HG03196 (cell line): ENCODE data around the gene RALGPS2.

ENCODE experiments used
- ATAC-seq: cut with Tn5 transposase; IDR thresholded peaks from one replicate; pipeline ENCODE4 v1.9.1; 2021; ENCODE audit not compliant: unreplicated experiment

The RALGPS2 gene, protein sequence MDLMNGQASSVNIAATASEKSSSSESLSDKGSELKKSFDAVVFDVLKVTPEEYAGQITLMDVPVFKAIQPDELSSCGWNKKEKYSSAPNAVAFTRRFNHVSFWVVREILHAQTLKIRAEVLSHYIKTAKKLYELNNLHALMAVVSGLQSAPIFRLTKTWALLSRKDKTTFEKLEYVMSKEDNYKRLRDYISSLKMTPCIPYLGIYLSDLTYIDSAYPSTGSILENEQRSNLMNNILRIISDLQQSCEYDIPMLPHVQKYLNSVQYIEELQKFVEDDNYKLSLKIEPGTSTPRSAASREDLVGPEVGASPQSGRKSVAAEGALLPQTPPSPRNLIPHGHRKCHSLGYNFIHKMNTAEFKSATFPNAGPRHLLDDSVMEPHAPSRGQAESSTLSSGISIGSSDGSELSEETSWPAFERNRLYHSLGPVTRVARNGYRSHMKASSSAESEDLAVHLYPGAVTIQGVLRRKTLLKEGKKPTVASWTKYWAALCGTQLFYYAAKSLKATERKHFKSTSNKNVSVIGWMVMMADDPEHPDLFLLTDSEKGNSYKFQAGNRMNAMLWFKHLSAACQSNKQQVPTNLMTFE

DNA sequence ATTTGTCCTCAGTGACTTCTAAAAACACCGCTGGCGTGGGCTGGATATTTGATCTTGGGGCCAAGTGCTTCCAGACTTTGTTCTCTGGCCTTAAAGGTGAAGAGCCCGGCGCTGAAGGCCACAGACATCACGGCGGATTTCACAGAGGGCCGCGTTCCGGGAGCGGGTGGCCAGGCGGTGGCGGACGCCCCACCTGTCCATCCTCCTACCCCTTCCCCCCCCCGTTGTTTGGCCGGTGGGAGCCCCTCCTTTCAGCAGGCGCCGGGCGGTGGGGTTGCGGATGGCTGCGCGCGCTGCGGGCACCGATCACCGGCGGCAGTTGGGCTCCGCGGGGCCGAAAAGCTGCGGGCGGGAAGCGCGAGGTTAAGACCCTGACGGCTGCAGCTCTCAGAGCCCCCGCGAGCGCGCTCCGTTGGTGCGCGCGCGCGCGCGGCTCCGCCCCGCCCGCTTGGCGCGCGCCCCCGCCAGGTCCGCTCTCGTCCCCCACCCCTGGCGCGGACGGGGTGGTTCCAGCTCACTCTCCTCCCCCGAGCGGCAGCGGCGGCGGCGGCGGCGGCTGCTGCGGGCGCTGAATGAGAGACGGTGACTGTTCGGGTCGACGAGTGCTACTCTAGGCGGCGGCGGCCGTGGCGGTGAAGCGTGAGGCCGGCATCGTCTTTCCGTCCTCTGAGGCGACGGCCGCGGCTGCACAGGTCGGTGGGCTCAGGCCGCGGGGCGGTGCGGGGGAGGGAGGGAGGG lies at the start of gene RALGPS2:
Gene RALGPS2, plus strand, starts transcription at position 517 of the 738 bp plus-strand sequence. CDS start 51,521 bp downstream, outside the sequence.
- ATAC-seq, result peak; percentile 68

DNA sequence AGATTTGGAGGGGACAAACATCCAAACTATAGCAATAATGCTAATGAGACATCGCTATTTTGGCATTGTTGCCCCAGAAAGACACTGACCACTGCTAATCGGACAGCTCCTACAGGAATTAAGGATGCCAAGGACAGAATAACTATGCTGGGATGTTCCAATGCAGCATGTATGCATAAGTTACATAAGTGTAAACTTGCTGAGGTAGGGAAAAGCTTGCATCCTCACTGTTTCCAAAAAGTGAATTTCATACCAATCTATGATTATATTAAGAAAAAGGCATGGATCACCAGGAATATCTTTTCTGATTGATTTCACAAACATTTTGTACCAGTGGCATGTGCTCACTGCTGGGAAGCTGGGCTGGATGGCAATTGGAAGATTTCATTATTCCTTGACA lies 45.8 kb upstream of the RALGPS2 start:
- no peak for ATAC-seq

DNA sequence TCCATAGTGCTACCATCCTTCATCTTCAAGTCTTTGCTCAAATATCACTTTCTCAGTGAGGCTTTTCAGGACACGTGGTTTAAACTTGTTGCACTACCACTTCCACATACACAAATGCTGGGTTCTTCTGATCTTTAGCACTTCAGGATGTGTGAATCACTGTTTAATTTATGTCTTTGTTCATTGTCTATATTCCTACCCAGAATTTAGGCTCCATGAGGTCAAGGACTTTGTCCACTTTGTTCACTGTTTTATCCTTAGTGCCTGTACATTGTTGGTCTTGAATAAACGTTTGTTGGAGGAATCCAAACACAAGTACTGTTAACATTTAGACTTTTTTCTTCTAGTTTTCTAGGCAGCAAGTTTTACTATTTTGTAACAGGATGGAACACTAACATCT lies 42.6 kb upstream of the RALGPS2 start:
- no peak for ATAC-seq

DNA sequence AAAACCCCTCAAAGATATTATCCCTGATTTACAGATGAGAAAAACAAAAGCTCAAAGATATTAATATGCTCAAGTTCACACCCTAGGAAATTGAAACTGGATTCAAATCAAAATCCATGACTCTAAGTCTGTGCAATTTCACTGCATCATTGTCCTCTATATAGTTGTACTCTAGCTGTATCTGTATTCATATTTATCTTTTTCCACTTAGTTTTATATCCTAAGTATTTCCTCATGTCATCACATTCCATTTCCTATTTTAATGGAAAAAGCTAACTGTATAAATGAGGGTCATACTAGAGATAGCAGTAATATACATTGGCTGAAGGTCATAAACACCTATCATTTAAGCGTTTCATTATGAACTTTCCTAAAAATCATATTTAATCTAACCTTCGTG lies 42.2 kb upstream of the RALGPS2 start:
- ATAC-seq, result no peak

DNA sequence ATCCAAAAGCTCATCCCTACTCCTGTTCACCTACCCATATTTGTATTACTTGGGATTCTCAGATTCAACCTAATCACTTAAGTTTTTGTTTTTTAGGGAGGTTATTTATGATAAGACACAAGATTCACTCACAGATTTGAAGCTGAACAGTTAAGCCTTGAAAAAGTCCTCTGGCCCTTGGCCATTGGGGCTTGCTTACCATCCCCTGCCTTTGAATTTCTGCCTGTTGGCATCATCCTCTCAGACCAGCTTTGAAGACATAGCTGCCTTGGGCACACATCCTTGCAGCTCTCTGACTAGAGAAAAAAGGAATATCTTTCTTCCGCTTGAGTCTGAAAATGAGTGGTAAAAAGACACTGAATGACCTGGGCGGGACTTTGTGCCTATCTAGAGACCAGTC lies 41.8 kb upstream of the RALGPS2 start:
- ATAC-seq, result no peak

DNA sequence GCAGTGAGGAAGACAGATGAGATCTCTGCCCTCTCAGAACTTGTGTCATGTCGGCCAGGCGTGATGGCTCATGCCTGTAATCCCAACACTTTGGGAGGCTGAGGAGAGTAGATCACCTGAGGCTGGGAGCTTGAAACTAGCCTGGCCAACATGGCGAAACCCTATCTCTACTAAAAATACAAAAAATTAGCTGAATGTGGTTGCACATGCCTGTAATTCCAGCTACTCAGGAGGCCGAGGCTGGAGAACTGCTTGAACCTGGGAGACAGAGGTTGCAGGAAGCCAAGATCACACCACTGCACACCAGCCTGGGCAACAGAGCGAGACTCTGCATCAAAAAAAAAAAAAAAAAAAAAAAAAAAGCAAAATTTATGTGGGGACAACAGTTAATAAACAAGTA lies 40.9 kb upstream of the RALGPS2 start:
- no peak for ATAC-seq

DNA sequence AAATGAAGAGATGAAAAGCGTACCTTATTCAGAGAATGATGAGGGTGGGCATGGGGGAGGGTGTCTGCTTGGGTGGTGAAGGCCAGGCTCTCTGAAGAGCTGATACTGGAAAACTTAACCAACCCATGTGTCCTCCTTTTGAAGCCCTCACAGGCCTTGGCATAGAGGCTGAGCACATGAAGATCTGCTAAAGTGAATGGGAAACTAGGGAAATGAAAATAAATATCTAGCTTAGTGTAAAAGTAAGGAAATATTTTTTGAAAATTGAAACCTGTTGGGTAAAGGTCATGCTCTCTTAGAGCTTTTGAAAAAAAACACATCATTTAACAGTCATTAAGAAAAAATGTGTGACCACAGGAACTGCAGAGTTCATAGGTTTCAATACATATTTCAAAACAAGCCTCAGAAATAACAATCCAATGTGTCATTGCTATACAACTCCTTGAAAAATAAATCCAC lies 40.5 kb upstream of the RALGPS2 start:
- peak; percentile 81 for ATAC-seq

DNA sequence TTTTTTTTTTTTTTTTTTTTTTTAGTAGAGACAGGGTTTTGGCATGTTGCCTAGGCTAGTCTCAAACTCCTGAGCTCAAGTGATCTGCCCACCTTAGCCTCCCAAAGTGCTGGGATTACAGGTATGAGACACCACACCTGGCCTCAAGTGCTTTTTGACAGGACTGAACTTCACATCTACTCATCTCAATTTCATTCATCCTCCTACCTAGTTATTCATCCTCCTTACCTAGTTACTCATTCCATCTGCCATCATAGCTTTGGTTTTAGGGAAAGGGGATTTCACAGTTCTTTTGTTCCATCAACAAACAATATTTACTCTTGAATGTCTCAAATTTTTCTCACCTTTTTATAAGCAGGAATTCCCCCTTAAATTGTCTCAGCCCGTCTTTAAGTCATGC lies 38.6 kb upstream of the RALGPS2 start:
- no peak for ATAC-seq

DNA sequence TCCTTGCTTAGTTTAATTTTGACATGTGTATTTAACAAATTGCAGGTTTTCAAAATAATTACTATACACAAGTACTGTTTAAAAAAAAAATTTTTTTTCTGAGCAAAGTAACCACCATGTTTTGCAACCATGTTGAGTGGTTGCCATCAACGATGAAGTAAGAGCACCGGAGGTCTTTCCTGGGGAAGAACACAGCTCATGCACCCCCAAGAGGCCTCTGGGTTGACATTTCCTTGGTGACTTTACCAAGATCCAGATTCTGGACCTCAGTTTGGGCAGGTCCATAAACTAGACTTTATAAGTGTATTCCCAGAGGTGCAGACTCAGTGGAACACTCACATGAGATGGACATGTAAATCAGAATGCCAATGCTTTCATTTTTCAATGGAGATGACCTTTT lies 36.8 kb upstream of the RALGPS2 start:
- ATAC-seq, result no peak

DNA sequence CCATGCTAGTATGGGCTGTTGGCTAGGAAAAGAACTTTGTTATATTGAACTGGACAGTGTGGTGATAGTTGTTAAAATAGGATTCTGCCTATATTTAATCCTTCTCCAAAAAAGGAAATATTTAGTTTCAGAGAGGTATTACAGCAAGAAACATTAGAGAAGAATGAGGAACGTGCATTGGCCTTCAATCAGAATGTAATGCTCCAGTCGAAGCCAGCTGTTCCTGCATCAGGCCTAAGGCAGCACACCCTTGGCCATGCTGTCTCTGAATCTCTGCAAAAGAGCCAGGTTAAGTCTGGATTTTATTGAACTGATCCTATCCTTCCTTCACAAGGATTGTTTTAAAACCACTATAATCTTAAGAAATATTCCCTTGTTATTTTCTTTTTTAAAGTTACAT lies 35.3 kb upstream of the RALGPS2 start:
- ATAC-seq, result no peak

DNA sequence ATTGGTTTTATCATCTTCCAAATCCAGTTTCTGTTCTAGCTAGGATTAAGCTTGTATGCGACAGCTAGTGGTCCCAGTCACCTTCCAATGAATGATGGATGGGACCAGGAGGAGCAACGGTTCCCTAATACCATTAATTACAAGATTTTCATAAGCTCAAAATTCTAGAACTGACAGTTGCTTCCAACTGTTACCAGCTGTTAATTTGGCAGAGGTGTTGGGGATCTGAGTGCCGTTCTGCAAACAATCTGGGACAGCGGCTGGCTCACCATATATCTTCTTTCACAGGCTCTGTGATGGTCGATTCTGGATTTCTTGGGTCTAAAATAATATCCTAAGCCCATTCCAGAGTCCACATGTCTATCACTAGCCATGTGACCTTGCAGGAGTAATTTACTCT lies 34.5 kb upstream of the RALGPS2 start:
- ATAC-seq, result no peak

DNA sequence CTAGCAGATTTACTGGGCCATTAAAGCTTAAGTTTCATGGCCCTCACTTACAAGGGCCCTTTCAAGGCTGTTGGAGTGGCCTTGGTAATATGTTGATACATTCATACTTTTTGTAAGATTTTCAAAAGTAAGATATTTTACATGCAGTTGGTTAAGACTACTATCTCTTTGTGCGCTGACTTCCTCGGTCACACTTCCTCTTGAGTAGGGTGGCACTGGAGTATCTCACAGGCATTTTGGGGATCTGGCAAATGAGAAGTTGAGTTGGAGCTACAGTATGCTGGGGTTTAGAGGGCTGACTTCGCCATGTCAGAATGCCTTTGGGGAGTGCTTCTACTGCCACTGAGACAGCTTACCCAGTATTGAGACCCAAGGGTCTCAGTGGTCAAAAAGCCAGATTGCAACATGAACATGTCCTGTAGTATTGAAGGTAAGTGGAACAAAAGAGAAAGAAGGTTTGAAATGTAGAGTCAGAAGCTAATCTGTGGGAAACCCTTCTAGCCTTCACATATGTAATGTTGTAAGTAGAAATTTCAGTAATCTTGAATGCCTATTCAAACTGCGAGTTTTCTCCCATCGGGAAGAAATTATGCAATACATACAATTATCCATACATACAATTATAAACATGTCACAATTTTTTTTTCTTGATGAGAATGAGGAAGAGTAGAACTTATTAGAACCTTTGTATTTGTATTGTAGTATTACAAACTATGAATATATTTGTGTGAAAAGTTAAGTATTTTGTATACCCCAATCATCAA lies 32.3 kb upstream of the RALGPS2 start:
- ATAC-seq, result no peak

DNA sequence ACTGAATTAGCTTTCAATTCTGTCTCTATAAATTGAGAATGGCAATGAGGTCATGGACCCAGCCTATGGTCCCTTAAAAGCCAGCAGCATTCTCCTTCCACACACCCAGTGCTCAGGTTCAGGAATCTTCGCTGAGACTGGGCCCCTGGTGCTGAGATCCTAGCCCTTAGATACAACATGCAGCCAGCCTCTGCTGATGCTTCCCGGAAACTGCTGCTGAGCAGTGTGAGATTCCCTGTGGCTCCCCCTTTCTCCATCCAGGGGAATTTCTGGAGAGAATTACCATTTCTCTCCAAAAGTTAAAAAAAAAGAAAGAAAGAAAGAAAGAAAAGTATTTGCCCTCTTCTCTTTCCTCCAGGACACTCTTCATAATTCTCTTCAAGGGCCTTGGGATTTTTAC lies 31.7 kb upstream of the RALGPS2 start:
- no peak for ATAC-seq

DNA sequence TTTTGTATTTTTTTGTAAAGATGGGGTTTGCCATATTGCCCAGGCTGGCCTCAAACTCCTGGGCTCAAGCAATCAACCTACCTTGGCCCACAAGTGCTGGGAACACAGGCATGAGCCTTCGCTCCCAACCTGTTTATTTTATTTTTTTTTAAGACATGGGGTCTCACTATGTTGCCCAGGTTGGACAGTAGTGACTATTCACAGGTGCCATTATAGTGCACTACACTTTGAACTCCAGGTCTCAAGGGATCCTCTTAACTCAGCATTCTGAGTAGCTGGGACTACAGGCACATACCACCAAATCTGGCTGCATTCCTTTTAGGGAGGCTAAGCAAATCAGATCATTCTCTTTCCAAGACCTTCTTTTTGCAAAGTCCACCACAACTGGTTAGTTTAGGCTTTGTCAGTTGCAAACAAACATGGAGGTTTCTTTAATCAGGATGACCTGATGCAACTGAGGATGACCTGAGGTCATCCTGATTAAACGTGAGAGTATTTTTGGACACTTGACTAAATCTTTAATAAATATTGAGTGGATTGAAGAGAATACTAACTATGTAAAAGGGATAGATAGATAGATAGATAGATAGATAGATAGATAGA lies 30.0 kb upstream of the RALGPS2 start:
- no peak for ATAC-seq

DNA sequence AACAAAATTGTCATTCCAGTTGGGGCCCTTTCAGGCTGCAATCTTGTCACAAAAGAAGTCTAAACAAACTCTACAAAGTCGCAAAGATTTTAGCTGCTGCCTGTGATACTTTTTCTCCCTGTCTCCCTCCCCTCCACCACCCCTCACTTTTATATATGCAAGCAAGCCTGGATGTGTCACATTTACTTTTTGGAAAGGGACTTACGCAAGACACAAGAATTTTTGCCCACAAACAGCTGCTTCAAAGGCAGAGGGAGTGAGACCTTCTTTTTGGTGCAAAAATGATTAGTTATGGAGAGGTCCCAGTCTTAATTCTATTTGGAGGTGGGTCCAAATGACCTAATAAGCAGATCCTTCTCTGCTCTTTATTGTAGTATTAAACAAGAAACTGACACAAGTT lies 22.9 kb upstream of the RALGPS2 start:
- no peak for ATAC-seq

DNA sequence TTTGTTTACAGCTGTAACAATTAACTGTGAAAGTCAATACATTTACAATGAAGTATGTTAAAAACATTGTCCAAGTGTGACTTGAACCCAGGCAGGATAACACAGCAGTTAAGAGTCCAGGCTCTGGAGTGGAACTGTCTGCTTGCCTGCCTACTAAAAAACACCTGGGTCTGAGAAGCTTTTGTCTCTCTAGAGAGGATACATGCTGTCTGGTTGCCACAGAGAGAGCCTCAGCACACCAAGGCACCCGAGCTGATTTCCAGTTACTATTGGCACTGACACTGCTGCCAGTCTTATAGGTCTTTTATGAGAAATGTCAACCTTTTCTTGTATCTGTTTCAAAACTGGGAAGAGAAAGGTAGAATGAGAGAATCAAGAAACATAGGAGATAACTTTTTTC lies 20.2 kb upstream of the RALGPS2 start:
- ATAC-seq, result no peak

DNA sequence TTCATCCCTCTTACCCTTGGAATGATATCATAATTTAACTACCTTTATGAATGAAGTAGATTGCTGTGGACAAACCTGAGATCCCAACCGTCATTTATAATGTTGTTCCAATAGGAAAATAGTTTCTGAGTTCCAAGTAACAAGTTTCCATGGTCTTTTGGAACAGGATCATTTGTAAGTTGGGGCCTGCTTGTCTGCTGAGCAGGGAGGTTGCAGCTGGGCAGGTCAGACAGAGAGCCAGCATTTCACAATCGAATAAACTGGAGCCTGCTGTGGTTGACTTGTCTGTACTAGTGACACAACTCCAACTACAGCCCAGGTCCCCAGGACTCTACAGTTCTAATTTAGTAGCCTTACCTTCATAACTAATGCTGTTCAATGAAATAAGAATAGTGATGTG lies 18.6 kb upstream of the RALGPS2 start:
- no peak for ATAC-seq

DNA sequence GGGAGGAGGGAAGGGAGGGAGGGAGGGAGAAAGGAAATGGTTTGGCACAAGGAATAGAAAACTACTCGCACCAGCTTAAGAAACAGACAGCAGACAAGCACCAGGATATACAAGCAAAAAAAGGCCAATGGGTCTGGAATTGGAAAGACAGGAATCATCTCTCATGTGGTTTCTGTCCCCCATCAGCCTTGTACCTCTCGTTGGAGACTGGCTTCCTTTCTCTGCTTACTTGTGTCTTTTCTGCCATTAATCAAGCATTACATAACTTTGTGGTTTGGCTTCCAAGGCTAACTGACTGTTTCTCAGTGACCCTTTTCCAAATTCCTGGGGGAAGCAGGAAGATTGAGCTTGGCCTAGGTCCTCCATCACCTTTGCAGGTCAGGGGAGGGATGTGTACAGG lies 11.8 kb upstream of the RALGPS2 start:
- ATAC-seq, result no peak

DNA sequence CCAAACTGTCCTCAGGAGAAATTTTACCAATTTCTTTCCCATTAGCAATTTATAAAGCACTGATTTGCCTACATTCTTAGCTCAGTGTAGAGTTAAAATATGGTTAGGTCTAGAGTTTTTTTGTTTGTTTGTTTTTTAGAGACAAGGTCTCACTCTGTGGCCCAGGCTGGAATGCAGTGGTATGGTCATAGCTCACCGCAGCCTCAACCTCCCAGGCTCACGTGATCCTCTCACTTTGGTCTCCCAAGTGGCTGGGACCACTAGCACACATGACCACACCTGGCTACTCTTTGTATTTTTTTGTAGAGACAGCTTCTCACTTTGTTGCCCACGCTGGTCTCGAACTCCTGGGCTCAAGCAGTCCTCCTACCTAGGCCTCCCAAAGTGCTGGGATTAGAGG lies 10.6 kb upstream of the RALGPS2 start:
- ATAC-seq, result no peak

DNA sequence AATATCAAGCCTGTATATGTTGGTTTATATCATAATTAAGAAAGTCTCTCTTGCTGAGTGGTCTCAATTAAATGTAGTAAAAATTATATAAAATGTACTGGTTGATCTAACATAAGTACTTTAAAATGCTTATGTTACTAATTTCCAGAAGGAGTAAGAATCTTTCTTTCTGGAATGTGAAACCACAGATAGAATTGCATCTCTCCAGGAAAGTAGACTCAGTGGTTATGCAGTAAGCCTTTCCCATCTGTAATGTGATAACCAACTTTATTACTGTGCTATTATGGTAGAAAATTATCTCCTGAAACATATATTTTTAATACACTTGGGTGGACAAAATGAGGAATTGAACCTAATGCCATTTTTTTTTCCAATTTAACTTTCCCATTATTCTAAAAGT lies 8.9 kb upstream of the RALGPS2 start:
- no peak for ATAC-seq

DNA sequence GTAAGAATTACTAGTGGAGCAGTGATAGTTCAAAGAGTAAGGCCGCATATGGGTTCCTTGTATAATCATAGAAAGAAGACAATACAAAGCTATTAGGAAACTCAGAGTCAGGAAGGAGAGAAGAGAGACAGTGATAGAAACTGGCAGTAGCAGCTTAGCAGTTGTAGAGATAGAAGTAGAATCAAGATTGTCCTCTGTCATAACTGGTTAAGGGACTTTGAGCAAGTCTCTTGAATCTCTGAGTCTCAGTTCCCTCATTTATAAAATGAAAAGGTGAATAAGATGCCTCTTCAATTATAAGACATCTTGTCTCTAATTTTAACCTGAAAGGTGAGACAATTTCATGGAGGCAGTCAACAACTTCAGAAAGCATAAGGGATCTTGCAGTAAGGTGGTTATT lies 6.5 kb upstream of the RALGPS2 start:
- ATAC-seq, result no peak
